H9 (cell line): ENCODE data around the gene TRABD. TPM values are rescaled to one million over a fixed set of nuclear protein-coding genes. Genes with fewer than 3 reads are reported as not detected.

Experiments used
- DNase-seq: peaks from one replicate; pipeline ENCODE4 v3.0.0-alpha.2; 2017
- H2AFZ ChIP-seq: one replicate; pipeline ENCODE4 v1.6.1; 2013; ENCODE audit warnings: mild to moderate bottlenecking, low read length, control low read depth, moderate library complexity
- H2AK5ac ChIP-seq: 2 replicates; pipeline ENCODE4 v1.6.1; 2013; ENCODE audit warnings: low read length, control low read depth, mixed read lengths; ENCODE audit not compliant: insufficient read length
- H2BK120ac ChIP-seq: one replicate; pipeline ENCODE4 v1.6.1; 2013; ENCODE audit warnings: low read depth, mild to moderate bottlenecking, low read length, control low read depth, inconsistent platforms; ENCODE audit not compliant: poor library complexity, severe bottlenecking
- H2BK12ac ChIP-seq: 2 replicates; pipeline ENCODE4 v1.6.1; 2013; ENCODE audit warnings: low read length, control low read depth, mixed read lengths, low read depth; ENCODE audit not compliant: insufficient read length
- H2BK15ac ChIP-seq: 2 replicates; pipeline ENCODE4 v1.6.1; 2013; ENCODE audit warnings: low read depth, low read length, control low read depth
- H2BK20ac ChIP-seq: one replicate; pipeline ENCODE4 v1.6.1; 2013; ENCODE audit warnings: low read depth, mild to moderate bottlenecking, low read length, control low read depth, inconsistent platforms; ENCODE audit not compliant: poor library complexity, severe bottlenecking
- H2BK5ac ChIP-seq: 2 replicates; pipeline ENCODE4 v1.6.1; 2013; ENCODE audit warnings: low read length, control low read depth, mixed read lengths; ENCODE audit not compliant: insufficient read length
- H3K14ac ChIP-seq: 2 replicates; pipeline ENCODE4 v1.6.1; 2013; ENCODE audit warnings: low read length, control low read depth; ENCODE audit not compliant: insufficient read depth
- H3K18ac ChIP-seq: 2 replicates; pipeline ENCODE4 v1.6.1; 2013; ENCODE audit warnings: low read depth, mild to moderate bottlenecking, mixed read lengths, low read length, control low read depth; ENCODE audit not compliant: insufficient read length
- H3K23ac ChIP-seq: 2 replicates; pipeline ENCODE4 v1.6.1; 2013; ENCODE audit warnings: low read length, control low read depth, mixed read lengths, low read depth; ENCODE audit not compliant: insufficient read length
- H3K23me2 ChIP-seq: 2 replicates; pipeline ENCODE4 v1.6.1; 2013; ENCODE audit warnings: low read depth, mild to moderate bottlenecking, mixed read lengths, low read length, control low read depth; ENCODE audit not compliant: insufficient read length, poor library complexity, severe bottlenecking
- H3K27ac ChIP-seq: 2 replicates; pipeline ENCODE4 v1.5.1; 2013; ENCODE audit warnings: low read length, control low read depth, mixed read lengths, low read depth; ENCODE audit not compliant: insufficient read length
- H3K27me3 ChIP-seq: 2 replicates; pipeline ENCODE4 v1.6.1; 2013; ENCODE audit warnings: low read length, control low read depth, inconsistent platforms; ENCODE audit not compliant: insufficient read depth
- H3K4ac ChIP-seq: 2 replicates; pipeline ENCODE4 v1.6.1; 2013; ENCODE audit warnings: low read depth, mild to moderate bottlenecking, control low read depth, inconsistent platforms, low read length, moderate library complexity
- H3K4me1 ChIP-seq: 2 replicates; pipeline ENCODE4 v1.6.1; 2013; ENCODE audit warnings: low read length, control low read depth, inconsistent platforms; ENCODE audit not compliant: insufficient read depth
- H3K4me2 ChIP-seq: 2 replicates; pipeline ENCODE4 v1.6.1; 2013; ENCODE audit warnings: low read length, control low read depth, mixed read lengths; ENCODE audit not compliant: insufficient read length, insufficient read depth
- H3K56ac ChIP-seq: 2 replicates; pipeline ENCODE4 v1.6.1; 2013; ENCODE audit warnings: low read depth, mild to moderate bottlenecking, mixed read lengths, low read length, control low read depth; ENCODE audit not compliant: insufficient read length
- H3K79me1 ChIP-seq: 2 replicates; pipeline ENCODE4 v1.6.1; 2013; ENCODE audit warnings: low read depth, mild to moderate bottlenecking, moderate library complexity, low read length, control low read depth, inconsistent platforms; ENCODE audit not compliant: insufficient read depth, poor library complexity, severe bottlenecking
- H3K79me2 ChIP-seq: 2 replicates; pipeline ENCODE4 v1.6.1; 2013; ENCODE audit warnings: low read length, control low read depth, inconsistent platforms; ENCODE audit not compliant: insufficient read depth
- H3K9ac ChIP-seq: 2 replicates; pipeline ENCODE4 v1.6.1; 2013; ENCODE audit warnings: low read length, control low read depth, mixed read lengths; ENCODE audit not compliant: insufficient read length; ENCODE audit errors: extremely low read depth
- H3K9me3 ChIP-seq: one replicate; pipeline ENCODE4 v1.6.1; 2013; ENCODE audit warnings: low read depth, low read length, inconsistent platforms; ENCODE audit not compliant: control insufficient read depth
- H3T11ph ChIP-seq: one replicate; pipeline ENCODE4 v1.6.1; 2013; ENCODE audit warnings: mild to moderate bottlenecking, low read length, control low read depth, inconsistent platforms
- H4K20me1 ChIP-seq: one replicate; pipeline ENCODE4 v1.6.1; 2013; ENCODE audit not compliant: control insufficient read depth, insufficient read length, insufficient read depth
- H4K5ac ChIP-seq: 2 replicates; pipeline ENCODE4 v1.6.1; 2013; ENCODE audit warnings: low read depth, mild to moderate bottlenecking, mixed read lengths, low read length, control low read depth; ENCODE audit not compliant: insufficient read length
- H4K8ac ChIP-seq: replicated peaks from 2 replicates; pipeline ENCODE4 v1.6.1; 2013; ENCODE audit warnings: low read length, control low read depth, mixed read lengths, low read depth; ENCODE audit not compliant: insufficient read length
- H4K91ac ChIP-seq: 2 replicates; pipeline ENCODE4 v1.6.1; 2013; ENCODE audit warnings: low read depth, mild to moderate bottlenecking, moderate library complexity, mixed read lengths, low read length, control low read depth; ENCODE audit not compliant: insufficient read length
- H3K27ac Mint-ChIP-seq, 3 experiments: 2 replicates in 2 of 3; 3 replicates in 1 of 3; pipeline ENCODE4 v1.8.0; 2020 to 2021; ENCODE audit warnings: mixed read lengths in 3 of 3, mild to moderate bottlenecking in 1 of 3, moderate library complexity in 1 of 3
- H3K27me3 Mint-ChIP-seq: 2 replicates; pipeline ENCODE4 v1.8.0; 2021; ENCODE audit warnings: low read depth, mild to moderate bottlenecking, moderate library complexity, mixed read lengths
- H3K36me3 Mint-ChIP-seq, 3 experiments: 2 replicates in 2 of 3; 3 replicates in 1 of 3; pipeline ENCODE4 v1.8.0; 2020 to 2021; ENCODE audit warnings: low read depth in 3 of 3, mixed read lengths in 3 of 3; ENCODE audit not compliant: insufficient read depth in 1 of 3
- H3K4me1 Mint-ChIP-seq, 2 experiments: 2 replicates each; pipeline ENCODE4 v1.8.0; 2020; ENCODE audit warnings: mixed read lengths in 2 of 2
- H3K4me3 Mint-ChIP-seq, 2 experiments: 2 replicates in 1 of 2; 3 replicates in 1 of 2; pipeline ENCODE4 v1.8.0; 2020 to 2021; ENCODE audit warnings: mild to moderate bottlenecking in 2 of 2, mixed read lengths in 2 of 2, moderate library complexity in 1 of 2
- H3K9me3 Mint-ChIP-seq, 2 experiments: 2 replicates in 1 of 2; 3 replicates in 1 of 2; pipeline ENCODE4 v1.8.0; 2020; ENCODE audit warnings: mild to moderate bottlenecking in 2 of 2, mixed read lengths in 2 of 2, moderate library complexity in 1 of 2
- CTCF ChIP-seq: fragments of 200-600 bp; sonication (generic); conservative IDR thresholded peaks from 3 replicates; pipeline ENCODE4 v1.8.0; 2021; ENCODE audit warnings: antibody characterized with exemption, mild to moderate bottlenecking
- WGBS: extraction: QIAGEN DNeasy Blood & Tissue Kit; methylation state at CpG from one replicate; pipeline ENCODE4 v1.1.7; 2013; ENCODE audit warnings: missing lambda C conversion rate, low lambda C conversion rate, mixed read lengths; ENCODE audit not compliant: insufficient read length; ENCODE audit errors: extremely low coverage; 5-methylcytosine and 5-hydroxymethylcytosine counted together
- total RNA-seq: library from RNA; stranded (reverse); gene quantifications from 2 replicates; pipeline ENCODE4 v1.2.1, GENCODE V29; 2021

Gene TRABD
- total RNA-seq, 1 experiment from 2014 or later, result 47.8 TPM

- Histone ChIP-seq H3K79me1 (no peaks in the 10 kb centered on the region), H3K4ac (no peak overlapping the region), H3K27me3 (no peaks in the 10 kb centered on the region), H2BK120ac (no peak overlapping the region), H2BK12ac (no peak overlapping the region), H2BK15ac (no peak overlapping the region), H2BK20ac (no peak overlapping the region), H4K8ac (no peak overlapping the region), H4K91ac (no peak overlapping the region), H3K18ac (no peak overlapping the region), H3K4me1 (no peaks in the 10 kb centered on the region), H2BK5ac (no peak overlapping the region), H3T11ph (no peak overlapping the region), H3K56ac (no peak overlapping the region), H3K23me2 (no peaks in the 10 kb centered on the region), H3K14ac (no peak overlapping the region), H2AFZ (no peak overlapping the region), H3K4me2 (no peak overlapping the region), H4K5ac (no peak overlapping the region), H3K9ac (no peak overlapping the region), H2AK5ac (no peak overlapping the region), H3K9me3 (no peaks in the 10 kb centered on the region), H3K79me2 (no peaks in the 10 kb centered on the region), H4K20me1 (no peaks in the 10 kb centered on the region), H3K23ac (no peak overlapping the region), H3K27ac (no peak overlapping the region)
- Mint-ChIP-seq H3K27me3 (no peaks in the 10 kb centered on the region), H3K36me3 (peaks cover 14 to 31% (median 25%) of the 10 kb centered on the region in 3 experiments), H3K9me3 (peaks cover 0 to 2% of the 10 kb centered on the region in 2 experiments; a peak in 1 of 5 replicates), H3K27ac (peak overlapping the region in 2 of 3 experiments; percentile 33 to 77; a peak in 3 of 7 replicates), H3K4me3 (no peak overlapping the region), H3K4me1 (no peaks in the 10 kb centered on the region)
- DNase-seq, result no peak
- WGBS, result no CpG with 5 or more reads among the region's 25 CpGs
- TF ChIP-seq CTCF, result no peak
Measured at GRCh38 chr22:50227579-50228215, 42.0 kb downstream of the TRABD start.
